ENCODE measurements around the gene FTO. TPM values are rescaled to one million over a fixed set of nuclear protein-coding genes. Genes with fewer than 3 reads are reported as not detected.

FTO gene
- total and polyA plus RNA-seq, 2 of the 8 experiments (the other 6 are each of a cell fraction or from before 2014, with no cell fraction given): 34.5 to 59.8 TPM

- no peak for TF ChIP-seq SAP30 (IDR thresholded peaks at IDR 0.05; ENCODE audit: insufficient read depth, insufficient replicate concordance, low read length)
- TF ChIP-seq RNF2 (IDR thresholded peaks at IDR 0.05; ENCODE audit: borderline replicate concordance, low read depth, low read length, missing control alignments, poor library complexity, severe bottlenecking): no peak
These were observed 263.6 kb downstream of the FTO start (continued) for GRCh38 chr16:53967572-53967971.

Measured in H1 (cell line).